ENCODE data around the gene PTPRD.
A peak's percentile ranks its signal among the peaks of the same experiment; 100 is the strongest.
"Not testable (repeated sequence)": the region's sequence is repeated elsewhere in the genome, so short reads cannot be mapped to it uniquely, and the experiment has no call there.

PTPRD gene

GRCh38 chr9:8697565-8697964 is 1915.2 kb downstream of the PTPRD start:
- DNase-seq, result not testable (repeated sequence)

DNA sequence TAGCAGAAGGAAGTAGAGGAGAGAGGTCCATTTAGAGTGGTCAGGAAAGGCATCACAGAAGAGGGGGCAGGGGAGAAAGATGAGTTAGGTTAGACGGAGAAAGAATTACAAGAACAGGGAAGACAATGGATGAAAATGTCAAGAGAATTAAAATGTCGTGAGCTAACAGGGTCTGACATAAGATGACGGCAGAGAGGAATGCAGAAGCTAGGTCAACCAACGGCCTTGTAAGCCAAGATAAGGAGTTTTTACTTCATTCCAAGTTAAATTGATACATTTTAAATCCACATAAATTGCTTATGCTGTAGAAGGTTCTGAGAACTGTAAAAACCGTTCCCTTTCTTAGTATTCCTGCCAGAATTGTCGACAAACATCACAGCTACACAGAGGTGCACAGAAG is 1916.3 kb downstream of the PTPRD start:
- DNase-seq, result no peak

- peak; percentile 57 for DNase-seq
Measured at GRCh38 chr9:8694983-8695588, 1917.7 kb downstream of the PTPRD start.

DNA sequence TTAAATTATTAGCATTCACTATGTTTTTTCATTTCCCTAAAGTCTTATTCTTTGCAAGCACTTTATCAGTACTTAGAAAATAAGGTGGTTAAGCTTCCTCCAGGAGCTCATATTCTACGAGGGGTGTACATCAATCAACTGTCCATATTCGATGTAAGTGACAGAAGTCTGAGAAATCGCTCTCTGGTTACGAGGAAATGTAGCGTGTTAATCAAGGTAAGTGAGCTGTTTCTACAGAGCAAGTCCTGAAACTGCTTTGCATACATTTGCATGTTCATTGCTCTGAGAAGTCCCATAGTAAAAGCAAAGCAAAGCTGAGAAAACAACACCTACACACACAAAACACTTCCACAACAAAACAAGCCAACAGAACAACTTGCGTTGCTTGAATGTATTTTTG is 1919.3 kb downstream of the PTPRD start:
- DNase-seq, result no peak

DNA sequence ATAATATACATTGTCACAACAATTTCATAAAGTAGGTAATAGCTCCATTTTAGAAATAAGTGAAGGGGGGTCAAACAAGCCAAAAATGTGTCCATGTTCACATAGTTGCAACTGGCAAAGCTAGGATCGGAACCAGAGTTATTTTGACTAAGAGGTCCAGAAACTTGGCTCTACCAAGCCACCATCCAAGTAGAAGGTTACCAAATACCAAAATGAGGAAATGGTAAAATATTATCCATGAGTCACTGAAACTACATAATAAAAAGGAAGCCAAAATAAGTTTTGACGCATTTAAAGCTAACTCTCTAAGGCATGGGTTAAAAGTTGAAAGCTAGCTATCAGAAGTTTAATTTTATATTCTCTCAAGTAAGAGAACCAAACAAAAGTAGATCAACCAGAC is 1926.3 kb downstream of the PTPRD start:
- no peak for DNase-seq

DNA sequence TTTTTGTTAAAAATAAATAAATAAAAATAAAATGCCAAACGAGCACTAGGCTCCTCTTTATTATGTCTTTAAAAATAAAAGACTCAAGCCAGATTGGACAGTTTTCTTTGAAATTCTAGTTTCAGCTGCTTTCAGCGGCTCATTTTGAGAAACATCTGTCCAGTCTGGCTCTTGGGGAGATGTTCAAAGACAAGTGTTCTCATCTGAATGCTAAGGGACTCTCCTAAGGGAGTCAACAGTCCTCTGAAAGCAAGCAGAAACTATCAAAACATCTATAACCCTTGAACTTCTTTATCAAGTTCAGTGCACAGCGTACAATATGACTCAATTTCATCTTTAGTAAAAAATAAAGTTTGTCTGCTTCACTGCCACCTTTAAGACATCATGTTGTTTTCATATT is 1927.0 kb downstream of the PTPRD start:
- no peak for DNase-seq

DNA sequence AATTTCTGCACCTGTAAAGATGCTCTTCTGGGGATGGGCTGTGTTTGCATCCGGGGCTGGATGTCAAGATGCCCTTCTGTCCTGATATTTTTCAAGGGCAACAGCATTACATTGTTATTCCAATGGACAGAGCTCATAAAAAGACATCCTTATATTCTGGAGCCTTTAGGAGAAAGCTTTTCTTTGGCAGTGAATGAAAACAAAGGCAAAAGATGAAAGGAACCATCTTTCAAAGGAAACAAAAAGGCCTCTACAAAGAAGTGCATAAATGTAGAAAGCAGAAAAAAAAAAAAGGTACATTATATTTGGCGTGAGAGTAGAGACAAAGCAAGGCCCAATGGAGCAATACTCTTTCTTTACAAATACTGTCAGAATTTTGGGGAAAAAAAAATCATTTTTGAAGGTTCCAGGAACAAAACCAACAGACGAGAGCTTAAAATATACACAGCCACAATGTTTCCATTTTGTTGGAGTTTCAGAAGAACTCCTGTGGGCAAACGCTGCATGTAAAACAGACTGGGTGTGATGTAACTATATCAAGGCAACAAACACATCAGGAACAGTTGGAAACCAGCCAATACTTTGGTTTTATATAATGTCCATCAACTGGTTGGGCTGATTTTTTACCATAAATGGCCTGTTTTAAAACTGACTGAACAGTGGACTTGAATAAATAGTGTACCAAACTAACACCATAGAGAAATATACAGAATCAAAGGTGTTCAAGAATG is 1927.7 kb downstream of the PTPRD start:
- no peak for DNase-seq

- no peak for DNase-seq
Measured at GRCh38 chr9:8683496-8683895, 1929.3 kb downstream of the PTPRD start.

- DNase-seq, result no peak
Measured at GRCh38 chr9:8680658-8681057, 1932.1 kb downstream of the PTPRD start.

- no peak for DNase-seq
Measured at GRCh38 chr9:8680157-8680556, 1932.6 kb downstream of the PTPRD start.

DNA sequence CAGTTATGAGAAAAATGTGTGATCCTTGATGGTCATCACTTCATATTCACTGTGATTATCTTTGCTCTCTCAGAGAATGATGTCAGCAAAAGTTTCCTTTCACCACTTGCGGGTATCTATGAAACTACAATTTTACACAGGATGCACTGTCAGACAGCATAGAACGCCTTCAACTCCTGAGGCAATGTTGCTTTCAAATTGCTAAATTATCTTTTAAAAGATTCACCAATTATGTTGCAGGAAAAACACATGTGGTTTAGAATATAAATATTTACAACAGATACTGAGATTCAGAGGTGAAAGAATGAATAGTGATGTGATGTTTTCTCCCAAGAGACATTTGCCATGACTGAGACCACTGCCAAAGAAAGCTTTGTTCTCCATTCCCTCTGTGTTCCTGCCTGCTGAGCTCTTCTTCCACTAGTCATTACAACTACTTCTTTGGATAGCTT is 1933.4 kb downstream of the PTPRD start:
- no peak for DNase-seq

DNA sequence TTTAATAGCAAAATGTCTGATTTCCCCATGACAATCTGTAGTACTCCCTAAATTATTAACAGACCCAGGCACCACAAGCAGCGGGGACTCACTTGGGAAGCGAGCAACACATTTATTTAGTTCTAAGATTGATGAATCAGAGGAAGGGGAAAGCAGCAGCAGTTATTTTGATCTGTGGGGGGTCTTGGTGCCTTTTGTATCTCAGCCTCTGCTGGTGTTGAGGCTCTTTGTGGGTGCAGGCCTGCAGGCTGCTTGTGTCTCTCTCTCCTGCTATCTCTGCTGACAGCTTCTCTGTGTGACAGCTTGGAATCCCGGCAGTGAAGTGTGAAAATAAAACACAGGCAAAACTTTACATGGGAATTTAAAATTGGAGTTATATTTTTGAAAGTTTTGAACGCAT is 1935.1 kb downstream of the PTPRD start:
- no peak for DNase-seq

DNA sequence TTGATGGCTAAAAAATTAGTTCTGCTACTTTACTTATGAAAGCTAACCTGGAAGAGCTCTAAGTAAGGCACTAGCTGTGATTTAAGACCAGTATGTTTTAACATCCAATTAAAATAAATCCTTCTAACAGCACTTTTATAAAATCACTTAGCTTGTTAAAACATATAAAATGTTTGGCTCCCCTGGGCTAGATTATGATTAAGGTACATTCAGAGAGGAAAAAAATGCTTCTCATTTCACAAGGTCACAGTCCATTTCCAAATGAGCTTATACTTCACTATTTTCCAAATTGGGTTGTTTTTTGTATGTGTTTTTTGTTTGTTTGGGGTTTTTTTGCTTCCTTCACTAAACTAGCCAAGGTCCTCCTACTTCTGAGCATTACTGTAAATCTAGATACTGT is 1938.3 kb downstream of the PTPRD start:
- DNase-seq, result peak; percentile 28

- no peak for DNase-seq
Measured at GRCh38 chr9:8673830-8674229, 1939.0 kb downstream of the PTPRD start.

- DNase-seq, result no peak
Measured at GRCh38 chr9:8670751-8671150, 1942.1 kb downstream of the PTPRD start.

DNA sequence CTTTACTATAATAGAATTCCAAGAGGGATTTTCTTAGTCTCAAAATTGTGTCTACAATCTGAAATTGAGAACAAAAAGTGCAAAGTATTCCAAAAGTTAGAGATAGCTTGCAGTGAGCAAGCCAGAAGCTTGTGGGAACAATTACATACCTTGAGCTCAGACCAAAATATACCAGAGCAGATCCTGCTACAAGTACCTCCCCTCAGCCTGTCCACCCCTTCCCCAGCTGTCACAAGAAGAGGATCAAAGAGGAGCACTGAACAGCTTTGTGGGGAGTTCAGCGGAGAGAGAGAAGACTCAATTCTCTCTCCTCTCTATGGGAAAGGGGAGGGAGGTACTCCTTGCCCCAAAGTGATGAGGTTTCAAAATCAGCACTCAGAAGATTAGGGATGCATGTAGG is 1944.1 kb downstream of the PTPRD start:
- DNase-seq, result no peak

DNA sequence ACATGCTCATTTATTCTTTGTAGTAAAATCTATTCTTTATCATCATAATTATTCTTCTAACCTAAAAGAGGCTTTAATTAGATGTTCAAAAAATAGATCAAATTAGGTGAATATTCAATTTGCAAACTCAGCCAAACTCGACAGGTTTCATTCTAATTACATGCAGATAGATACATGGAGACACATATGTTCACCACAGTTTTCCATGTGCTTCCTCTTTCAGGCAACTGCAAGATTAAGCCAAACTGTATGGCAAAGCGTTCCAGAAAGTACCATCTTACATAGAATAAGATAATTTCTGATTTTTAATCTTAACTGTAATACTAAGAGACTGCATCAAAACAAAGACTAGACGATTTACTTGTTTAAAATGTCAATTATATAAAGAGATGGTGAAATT is 1944.6 kb downstream of the PTPRD start:
- DNase-seq, result no peak

DNA sequence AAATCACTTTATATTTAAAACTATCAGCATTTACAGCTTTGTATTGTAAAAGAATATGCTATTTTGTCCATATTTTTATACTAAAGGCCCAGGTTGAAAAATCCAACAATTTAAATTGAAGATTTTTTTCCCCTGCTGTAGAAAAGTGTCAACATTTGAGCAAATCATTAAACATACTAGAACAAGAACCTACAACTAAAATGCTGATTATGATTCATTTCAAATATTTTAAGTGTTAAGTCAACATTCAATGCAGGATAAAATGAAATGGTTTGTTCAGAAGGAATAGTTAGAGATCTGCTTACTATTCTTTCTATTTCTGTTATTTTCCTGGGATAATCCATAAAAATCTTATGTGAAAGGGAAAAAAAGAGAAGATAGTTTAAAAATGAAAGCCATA is 1946.7 kb downstream of the PTPRD start:
- no peak for DNase-seq

GRCh38 chr9:8660383-8660782 is 1952.4 kb downstream of the PTPRD start:
- peak; percentile 70 for DNase-seq

GRCh38 chr9:8659108-8659507 is 1953.7 kb downstream of the PTPRD start:
- DNase-seq, result no peak

GRCh38 chr9:8655071-8655470 is 1957.7 kb downstream of the PTPRD start:
- no peak for DNase-seq

- DNase-seq, result no peak
Measured at GRCh38 chr9:8653855-8654254, 1958.9 kb downstream of the PTPRD start.

- DNase-seq, result no peak
Measured at GRCh38 chr9:8653111-8653510, 1959.7 kb downstream of the PTPRD start.

GRCh38 chr9:8652255-8652654 is 1960.5 kb downstream of the PTPRD start:
- DNase-seq, result no peak

- no peak for DNase-seq
Measured at GRCh38 chr9:8651846-8652215, 1961.0 kb downstream of the PTPRD start.

Data from DMS79 (cell line).